NCI-H2196 (cell line): ENCODE measurements around the gene MTCL3.

Experiments
- DNase-seq: peaks from one replicate; lab custom pipeline; 2025; ENCODE audit not compliant: unreplicated experiment; lab: John Stamatoyannopoulos, UW

The MTCL3 gene

DNA sequence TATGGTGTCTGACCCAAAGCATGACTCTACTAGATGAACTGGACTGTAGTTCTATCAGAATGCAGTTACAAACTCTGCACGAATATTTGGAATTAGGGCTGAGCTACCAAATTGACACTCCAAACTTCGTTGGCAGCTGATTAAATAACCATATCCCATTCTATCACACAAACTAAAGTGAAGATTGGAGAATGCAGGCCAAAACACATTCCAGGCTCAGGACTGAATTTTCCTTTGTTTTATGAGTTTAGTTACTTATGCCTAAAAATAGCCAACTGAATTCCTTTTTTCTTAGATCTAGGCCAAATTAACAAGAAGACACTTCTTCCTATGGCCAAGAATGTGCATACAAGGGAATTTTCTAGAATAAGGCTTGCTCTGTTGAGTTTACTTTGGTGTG is 50.2 kb downstream of the MTCL3 start:
- no peak for DNase-seq

DNA sequence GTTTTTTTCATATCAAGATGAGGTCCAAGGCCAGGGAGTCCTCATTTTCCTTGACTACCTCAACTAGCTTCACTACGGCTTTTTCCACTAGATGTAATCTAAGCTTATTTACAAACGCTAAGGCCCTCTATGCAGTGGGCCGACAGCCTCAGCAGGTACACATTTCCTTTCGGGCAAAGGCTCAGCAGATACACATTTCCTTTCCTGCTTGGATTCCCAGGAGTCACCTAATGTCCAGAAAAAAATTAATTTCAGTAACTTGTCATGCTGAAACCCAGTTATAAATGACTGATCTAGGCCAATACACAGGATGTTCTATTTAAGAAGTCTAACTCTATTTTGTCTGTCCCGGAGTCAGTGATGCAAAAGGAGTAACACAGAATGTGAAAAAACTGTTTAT is 52.7 kb downstream of the MTCL3 start:
- DNase-seq: no peak

DNA sequence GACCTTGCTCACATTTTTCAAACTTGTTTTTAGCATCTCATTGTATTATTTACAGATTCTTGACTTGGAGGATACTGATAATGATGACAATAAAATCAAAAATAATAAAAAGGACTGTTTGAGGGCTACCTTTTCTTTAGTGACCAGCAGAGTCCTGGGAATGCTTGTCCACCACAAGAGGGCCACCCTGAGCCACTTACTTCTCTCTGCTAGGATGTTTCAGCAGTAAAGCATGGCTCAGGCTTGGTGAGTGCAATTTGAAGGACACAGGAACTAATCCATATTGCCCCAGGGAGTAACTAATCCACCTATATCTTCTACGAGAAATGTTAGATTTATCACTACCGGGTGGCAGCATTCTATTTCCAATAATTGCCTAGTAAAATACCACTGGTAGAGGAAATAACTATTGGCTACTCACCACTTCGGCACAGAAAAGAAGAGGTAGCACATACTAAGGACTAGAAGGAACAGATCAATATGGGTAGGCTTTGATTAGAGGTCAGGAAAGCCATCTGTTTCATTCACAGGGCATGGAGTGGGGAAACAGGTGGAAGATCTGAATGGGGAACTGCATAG is 54.2 kb downstream of the MTCL3 start:
- peak; percentile 74 for DNase-seq

DNA sequence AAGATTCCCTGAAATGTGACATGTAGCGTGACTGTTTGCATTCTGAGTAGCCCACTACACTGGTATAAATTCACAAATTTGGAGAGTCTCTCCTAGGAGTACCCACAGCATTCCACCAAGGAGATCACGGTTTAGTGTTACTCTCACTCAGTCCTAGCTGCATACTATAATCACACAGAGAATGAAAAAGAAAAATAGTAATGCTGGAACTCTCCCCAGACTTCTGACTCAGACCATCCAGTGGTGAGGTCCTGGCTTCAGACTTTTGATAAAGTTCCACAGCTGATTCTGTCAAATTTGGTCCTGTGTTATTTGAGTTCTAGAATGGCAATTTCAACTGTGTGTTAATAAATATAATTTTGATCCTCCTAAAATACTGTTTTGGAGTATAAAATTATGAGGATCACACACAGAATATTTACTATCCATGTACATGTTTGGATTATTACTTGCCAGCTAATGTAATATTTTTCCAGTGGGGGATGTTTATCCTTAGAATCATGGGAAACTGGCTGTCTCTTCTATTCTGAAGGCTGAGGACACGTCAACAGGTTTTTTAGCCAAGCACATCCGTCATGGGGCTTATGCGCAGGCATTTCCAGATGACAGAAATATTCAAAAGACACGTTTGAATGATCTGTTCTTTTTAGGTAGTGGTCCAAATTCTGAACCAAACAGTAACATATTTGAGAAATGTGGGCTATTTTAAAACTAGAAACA is 54.8 kb downstream of the MTCL3 start:
- no peak for DNase-seq

DNA sequence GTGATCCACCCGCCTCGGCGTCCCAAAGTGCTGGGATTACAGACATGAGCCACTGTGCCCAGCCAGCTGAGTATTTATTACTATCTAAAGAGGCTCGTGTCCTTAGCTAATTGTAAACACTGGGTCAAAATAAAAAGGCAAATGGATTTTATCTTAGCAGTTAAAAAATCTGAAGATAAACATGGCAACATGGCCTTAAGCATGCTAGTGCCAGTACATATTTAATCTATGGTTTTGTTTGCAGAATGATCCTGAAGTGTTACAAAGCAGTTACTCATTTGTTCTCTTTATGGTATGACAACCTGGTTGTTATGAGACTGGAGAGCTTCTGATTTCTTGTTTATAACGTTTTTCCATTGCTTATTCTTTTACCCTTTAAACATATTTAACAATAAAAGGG is 56.1 kb downstream of the MTCL3 start:
- no peak for DNase-seq

DNA sequence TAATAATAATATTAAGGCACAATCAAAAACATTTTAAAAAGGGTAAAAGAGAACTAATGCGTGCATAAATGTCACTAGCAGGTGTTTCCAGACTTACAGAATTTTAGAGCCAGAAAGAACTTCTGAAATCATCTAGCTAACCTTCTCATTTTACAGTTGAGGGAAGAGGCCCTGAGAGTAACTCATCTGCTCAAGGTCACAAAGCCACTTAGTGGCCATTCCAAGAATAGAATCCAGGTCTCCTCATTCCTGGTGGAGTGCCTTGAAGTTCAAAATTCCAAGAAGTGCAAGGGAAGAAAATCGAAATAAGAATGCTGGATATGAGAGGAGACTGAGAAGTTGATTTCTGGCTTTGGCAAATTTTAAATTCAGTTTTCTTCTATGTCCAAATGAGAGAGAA is 56.8 kb downstream of the MTCL3 start:
- DNase-seq: no peak

DNA sequence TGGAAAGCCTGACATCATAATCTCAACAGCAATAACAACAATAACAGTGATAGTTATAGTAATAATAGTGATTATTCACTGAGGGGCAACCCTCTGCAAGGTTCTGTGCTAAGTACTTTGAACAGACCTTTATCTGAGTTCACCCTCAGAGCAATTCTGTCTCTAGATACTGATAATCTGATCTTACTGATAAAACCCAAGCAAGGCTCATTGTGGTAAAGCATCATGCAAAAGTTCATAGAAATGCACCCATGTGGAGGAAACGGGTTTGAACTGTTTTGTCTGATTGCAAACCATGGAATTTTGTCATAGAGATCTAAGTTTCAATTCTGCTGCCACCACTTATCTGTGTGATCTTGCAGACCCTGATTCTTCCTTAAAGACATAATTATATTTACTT is 58.7 kb downstream of the MTCL3 start:
- no peak for DNase-seq

DNA sequence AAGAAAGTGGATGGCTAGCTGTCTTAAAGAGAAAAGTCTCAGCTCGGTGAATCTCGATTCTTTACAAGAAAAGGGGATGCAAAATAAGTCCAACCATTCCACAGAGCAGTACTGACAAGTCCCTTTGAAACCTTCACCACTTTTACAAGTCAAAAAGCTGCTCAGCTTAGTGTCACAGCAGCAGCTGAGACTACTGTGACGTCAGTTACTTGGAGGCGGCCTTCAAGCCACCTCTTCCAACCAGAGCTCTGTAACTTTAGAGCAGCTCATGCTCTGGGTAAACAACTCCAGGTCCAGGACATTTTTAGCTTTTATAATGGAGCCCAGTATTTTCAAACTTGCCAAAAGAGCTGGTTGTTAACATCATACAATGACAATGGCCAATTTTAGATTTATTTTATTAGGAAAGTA is 59.9 kb downstream of the MTCL3 start, which contains the start of gene KIAA0408:
TSS of gene KIAA0408 (minus strand) at position 159 of the 411 bp plus-strand sequence. CDS start 5,408 bp downstream, outside the sequence.
- DNase-seq: peak; percentile 36

DNA sequence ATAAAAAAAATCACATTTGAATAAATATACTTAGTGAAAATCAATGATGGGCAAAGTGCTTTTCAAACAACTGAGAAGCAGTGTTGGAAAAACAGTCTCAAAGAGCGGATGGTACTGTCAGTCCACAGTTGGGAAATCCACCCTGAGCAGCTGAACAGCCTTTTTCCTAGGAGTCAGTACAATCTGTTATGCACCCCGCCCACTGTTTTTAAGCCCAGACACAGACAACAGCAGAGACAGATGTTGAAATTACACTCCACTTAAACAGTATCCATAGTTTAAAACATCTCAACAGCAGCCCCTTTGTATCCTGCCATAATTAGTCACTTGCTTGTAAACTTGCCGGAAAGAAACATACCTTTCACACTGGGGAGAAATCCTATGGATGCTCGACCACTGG is 60.3 kb downstream of the MTCL3 start:
- DNase-seq: no peak

DNA sequence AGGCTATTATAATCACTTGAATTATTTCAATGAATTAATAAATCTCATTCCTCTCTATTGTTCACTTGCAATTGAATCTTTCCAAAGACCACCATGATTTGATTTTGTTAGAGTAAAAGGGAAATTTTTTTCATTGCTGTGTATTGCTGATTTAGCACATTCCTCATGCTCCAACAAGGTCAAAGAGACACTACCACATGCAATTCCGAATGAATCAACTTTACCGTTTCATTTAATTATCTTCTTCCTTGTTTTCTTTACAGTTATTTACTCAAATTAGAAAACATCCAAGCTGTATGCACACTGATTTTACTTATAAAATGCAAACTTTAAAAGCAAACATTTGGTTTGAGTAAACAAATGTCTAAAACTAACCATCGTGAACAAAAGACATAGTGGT is 60.9 kb downstream of the MTCL3 start:
- DNase-seq: no peak

DNA sequence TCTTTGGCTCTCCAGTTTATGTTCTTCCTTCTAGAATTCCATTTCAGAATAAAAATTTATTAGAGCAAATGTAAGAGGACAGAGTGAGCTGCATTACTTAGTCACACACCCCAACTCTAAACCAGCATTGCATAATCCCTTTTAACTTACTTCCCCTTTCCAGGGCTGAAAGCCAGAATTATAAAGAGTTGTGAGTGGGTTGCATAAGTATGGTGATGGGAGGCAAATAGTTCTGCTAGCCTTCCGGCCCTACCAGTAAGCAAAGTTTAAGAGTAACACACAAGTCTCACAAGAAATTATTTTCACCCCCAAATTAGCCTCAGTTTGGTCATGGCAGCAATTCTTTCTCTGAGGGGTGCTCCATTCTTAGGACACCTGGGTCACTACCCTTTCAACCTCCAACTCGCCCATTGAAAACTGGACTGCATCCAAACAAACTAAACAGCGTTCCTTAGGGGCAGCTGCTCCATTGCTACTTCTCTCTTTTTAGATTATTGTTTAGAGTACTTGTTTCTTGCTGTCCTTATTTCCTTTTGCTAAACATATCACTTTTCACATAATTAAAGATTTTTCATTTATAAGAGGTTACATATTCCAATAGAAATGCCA is 61.6 kb downstream of the MTCL3 start:
- no peak for DNase-seq

DNA sequence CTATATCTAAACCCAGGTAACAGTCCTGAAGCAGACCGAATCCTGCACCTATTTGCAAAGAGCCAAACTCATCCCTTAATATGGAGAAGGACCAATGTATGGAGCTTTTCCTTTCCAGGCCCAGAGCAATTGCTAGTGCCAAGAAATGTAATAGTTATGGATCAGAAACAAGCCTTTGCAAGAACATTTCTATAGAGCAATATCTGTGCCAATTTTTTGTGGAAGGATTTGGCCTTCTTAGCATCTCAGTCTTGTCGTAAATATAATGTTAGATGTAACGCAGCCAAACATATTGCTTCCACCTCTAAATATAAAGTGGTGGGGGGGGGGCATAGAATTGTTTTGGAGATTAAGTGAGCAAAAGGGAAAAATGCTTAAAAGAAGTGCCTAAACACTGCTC is 62.7 kb downstream of the MTCL3 start:
- no peak for DNase-seq

DNA sequence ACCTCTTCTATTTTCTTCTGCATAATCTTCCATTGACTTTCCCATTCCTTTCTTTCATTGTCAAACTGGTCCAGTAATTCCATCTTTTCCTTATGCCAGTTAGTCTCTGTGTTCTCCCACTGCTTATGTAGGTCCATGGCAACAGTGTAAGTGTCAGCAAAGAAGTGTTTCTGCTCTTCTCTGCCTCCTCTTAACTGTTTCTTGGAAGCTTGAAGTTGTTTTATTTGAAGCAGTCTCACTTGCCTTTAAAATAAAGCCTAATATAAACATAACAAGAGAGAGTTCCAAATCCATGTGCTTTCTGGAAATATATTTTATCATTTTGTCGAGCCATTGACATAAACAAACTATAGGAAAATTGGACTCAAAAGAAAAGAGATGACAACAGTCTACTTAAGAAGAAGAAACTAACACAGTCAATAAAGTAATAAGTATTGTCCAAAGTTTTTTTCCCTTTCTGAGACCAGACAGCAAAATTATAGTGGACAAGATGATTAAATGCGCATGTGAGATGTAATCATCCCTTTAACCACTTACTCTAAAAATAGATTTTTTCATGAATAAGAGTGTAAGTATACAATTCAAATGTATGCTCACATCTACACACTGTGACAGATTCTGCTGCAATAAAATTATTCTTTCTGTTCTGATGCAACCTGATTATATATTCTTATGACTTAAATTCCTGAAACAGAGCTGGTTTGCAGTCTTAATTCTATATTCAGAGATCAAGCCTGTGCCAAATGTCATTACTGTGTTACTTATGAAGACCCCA is 65.1 kb downstream of the MTCL3 start:
- no peak for DNase-seq

DNA sequence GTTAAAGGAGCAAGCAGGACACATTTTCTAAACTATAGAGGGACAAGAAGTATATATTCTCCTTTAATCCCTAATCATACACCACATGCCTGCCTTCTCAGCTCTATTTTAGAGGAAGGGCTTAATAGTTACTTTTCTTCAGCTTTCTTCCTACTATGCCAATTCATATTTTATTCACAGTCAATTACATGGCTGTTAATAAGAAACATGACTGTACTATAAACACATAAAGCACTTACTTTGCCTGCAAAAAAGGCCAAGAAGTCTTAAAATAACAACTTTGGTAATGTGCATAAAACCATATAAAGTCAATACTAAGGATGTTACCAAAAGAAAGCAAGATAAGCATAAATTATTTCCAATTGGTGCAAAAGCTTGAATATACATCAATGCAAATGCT is 66.3 kb downstream of the MTCL3 start:
- no peak for DNase-seq

DNA sequence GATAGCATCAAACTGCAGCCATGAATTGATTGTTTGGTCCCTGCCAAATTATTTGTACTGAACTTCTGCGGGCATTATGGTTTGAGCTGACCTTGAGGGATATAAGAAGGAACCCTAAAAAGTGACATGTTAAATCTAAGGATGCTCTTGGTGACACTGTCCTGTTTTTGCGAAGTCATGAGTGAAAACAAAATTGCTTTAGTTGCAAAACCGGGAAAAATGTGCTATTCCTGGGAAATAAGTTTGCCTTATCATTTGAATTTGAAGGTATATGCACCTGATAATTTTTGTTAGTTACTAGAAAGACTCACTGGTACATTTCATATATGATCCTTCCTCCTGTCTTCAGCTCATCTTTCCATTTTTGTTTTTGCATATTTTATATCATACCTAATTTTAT is 67.7 kb downstream of the MTCL3 start:
- DNase-seq: no peak

DNA sequence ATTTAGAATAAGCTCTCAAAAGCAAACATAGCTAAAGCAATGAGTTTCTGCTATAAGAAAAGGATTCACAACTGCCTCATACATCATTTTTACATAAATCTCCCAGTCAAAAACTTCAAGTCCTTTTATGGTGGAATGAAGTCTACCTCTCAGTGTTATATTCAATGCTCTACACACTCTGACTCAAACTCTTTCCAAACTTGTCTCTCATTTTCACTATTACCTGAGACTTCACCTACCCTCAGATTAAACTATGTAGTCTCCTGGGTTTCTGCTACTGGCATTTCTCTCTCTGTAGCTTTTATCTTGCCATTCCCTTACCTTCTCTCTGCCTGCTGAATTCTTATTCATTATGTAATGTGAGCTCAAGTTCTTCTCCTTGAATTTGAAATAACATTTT is 71.4 kb downstream of the MTCL3 start:
- DNase-seq: no peak

DNA sequence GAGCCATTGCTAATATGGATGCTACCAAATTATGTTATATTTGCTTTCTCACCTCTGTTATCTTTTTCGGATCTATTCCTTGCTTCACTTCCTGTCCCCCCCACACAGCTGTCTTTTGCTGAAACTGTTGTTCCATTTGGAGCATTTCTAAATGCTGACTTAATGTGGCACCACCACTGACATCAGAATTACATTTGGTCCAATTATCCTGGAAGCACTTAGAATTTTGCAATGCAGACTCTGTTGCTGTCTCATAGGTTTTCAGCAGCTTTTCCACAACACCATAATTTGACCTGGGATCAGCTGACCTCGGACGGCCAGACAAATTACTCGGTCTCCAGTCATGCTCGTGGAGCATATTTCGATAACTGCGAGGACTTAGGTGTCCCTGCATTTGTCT is 72.8 kb downstream of the MTCL3 start:
- no peak for DNase-seq

DNA sequence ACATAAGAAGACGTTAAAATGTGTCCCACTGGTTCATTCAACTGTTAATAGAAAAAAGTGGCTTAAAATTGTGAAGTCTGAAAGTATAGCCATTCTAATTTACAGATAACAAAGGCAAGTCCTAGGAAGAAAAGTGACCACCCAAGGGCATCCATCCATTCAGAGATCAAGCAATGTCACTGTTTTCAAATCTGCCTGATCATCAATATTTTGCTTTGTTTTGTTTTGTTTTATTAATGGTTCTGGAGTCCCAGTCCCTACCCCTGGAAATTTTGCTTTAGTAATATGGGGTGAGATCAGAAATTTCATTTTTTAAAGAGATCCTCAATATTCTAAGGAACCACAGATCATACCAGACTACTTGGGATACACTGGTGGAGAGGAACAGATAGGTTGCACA is 77.3 kb downstream of the MTCL3 start:
- DNase-seq: no peak

DNA sequence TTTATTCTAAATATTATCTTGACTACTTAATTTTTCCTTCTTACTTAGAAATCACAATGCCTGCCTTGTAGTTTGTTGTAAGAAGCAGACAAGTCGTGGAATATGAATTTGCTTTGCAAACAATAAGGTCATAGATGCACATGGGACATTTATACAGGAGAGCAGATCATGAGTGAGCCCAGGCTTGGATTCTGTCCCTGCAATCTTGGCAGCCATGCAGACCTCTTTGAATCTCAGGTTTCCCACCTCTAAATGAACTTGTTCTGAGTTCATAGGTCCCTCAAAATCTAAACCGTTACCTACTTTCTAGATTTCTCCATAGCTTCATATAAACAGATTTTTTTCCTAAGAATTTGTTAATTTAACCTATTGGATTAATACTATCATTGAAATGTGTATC is 79.4 kb downstream of the MTCL3 start:
- DNase-seq: no peak

DNA sequence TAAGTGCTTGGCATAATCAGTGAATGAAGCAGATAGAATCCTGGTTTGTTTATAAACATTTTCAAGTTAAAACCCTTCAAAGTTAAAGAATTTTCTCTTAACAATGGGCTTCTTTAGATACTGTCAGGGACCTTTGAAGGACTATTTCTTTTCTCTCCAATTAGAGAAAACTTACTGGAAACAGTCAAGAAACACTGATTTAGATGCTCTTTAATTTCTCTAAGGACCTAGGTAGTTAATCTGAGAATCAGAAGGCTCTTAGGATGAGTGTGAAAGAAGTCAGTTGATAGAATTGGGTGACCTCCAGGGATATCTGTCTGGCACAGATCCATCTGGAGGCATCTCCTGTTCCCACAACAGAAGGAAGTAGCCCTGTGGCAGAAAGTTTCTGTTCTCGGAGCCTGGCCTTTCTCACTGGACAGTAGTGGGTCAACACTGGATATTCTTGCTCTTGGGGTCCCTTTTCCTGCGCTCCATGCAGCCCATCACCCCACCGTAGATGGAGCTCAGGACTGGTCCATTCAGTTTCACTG is 82.5 kb downstream of the MTCL3 start:
- DNase-seq: peak; percentile 6

DNA sequence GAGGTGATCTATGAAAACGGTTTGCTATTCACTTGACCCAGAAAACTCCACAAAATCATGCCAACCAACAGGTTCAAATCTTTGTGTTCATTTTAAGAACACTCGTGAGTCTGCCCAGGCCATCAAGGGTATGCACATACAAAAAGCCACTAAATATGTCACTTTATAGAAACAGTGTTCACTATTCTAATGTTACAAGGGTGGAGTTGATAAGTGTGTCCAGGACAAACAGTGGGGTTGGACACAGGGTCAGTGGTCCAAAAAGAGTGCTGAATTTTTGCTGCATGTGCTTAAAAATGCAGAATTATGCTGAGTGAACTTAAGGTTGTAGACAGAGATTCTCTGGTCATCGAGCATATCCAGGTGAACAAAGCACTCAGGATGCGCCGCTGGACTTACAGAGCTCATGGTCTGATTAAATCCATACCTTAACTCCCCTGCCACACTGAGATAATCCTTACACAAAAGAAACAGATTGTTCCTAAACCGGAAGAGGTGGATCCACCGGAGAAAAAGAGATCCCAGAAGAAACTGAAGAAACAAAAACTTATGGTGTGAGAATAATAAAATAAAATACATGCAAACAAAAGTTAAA is 83.4 kb downstream of the MTCL3 start:
- DNase-seq: no peak
